ENCODE data around the gene TDP2.

- TF ChIP-seq, protein P1, sequence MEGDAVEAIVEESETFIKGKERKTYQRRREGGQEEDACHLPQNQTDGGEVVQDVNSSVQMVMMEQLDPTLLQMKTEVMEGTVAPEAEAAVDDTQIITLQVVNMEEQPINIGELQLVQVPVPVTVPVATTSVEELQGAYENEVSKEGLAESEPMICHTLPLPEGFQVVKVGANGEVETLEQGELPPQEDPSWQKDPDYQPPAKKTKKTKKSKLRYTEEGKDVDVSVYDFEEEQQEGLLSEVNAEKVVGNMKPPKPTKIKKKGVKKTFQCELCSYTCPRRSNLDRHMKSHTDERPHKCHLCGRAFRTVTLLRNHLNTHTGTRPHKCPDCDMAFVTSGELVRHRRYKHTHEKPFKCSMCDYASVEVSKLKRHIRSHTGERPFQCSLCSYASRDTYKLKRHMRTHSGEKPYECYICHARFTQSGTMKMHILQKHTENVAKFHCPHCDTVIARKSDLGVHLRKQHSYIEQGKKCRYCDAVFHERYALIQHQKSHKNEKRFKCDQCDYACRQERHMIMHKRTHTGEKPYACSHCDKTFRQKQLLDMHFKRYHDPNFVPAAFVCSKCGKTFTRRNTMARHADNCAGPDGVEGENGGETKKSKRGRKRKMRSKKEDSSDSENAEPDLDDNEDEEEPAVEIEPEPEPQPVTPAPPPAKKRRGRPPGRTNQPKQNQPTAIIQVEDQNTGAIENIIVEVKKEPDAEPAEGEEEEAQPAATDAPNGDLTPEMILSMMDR (IDR thresholded peaks at IDR 0.05): no peak
- no peak for TF ChIP-seq REST (IDR thresholded peaks at IDR 0.05; ENCODE audit: insufficient read depth in 1 of 2, low read depth in 2 of 2, low read length in 1 of 2)
Measured at GRCh38 chr6:24655215-24655614, 11.5 kb downstream of the TDP2 start.
